Activated CD8-positive, alpha-beta memory T cell treated with anti-CD3 and anti-CD28 coated beads, Interleukin-2, amount 50 U/mL, for 1 hour (primary cell): ENCODE measurements around the gene CLASP1.
"Not testable (repeated sequence)": the region's sequence is repeated elsewhere in the genome, so short reads cannot be mapped to it uniquely, and the experiment has no call there.

Source experiments
- DNase-seq: peaks from one replicate; pipeline ENCODE4 v3.0.0-alpha.2; 2020; ENCODE audit errors: extremely low read depth

The CLASP1 gene

DNA sequence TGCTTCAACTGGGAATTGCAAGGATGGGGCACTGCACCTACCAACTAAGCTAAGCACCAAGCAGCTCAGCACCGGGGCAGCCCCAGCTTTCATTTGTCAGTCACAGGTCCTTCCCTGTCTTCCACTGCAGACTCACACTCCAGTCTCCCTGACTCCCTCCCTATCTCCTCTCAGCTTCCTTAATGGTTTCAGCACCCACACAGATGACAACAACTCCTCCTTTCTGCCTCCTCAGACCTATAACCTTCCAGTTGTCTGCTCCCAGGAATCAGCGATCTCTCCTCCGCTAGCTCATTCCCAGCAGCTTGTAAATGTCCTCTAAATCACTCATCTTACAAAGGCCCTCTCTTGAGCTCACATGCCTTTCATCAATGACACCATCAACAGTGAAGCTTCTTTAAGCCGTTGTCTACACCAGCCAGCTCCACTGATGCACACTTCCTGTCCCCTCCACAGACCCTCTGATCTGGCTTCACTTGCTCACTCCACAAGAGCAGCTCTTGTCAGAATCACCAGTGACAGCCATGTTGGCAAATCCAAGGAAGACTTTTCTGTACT lies 32.1 kb downstream of the CLASP1 start:
- no peak for DNase-seq

GRCh38 chr2:121613774-121614173 lies 35.5 kb downstream of the CLASP1 start:
- DNase-seq: no peak

- no peak for DNase-seq
Observed at GRCh38 chr2:121613152-121613551, 36.1 kb downstream of the CLASP1 start.

DNA sequence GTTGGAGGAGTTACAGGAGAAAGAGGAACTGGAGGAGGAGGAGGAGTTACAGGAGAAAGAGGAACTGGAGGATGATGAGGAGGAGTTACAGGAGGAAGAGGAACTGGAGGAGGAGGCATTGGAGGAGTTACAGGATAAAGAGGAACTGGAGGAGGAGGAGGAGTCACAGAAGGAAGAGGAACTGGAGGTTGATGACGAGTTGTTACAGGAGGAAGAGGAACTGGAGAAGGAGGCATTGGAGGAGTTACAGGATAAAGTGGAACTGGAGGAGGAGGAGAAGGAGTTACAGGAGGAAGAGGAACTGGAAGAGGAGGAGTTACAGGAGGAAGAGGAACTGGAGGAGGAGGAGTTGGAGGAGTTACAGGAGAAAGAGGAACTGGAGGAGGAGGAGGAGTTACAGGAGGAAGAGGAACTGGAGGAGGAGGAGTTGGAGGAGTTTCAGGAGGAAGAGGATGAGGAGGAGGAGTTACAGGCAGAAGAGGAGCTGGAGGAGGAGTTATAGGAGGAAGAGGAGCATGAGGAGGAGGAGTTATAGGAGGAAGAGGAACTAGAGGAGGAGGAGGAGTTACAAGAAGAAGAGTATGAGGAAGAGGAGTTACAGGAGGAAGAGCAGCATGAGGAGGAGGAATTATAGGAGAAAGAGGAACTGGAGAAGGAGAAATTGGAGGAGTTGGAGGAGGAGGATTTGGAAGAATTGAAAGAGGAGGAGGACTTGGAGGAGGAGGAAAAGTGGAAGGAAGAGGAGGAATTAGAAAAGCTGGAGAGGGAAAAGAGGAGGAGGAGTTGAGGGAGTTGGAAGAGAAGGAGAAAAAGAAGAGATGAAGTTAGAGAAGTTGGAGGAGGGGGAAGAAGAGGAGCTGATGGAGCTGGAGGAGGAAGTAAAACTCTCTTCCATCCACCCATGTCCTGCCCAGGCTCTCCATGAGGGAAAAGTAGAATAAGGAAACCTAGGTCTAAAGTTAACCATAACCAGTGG lies 37.2 kb downstream of the CLASP1 start:
- DNase-seq: no peak

GRCh38 chr2:121611048-121611649 lies 38.1 kb downstream of the CLASP1 start:
- not testable (repeated sequence) for DNase-seq

- DNase-seq: not testable (repeated sequence)
Observed at GRCh38 chr2:121610487-121610874, 38.8 kb downstream of the CLASP1 start.

GRCh38 chr2:121608967-121609366 lies 40.3 kb downstream of the CLASP1 start:
- no peak for DNase-seq

DNA sequence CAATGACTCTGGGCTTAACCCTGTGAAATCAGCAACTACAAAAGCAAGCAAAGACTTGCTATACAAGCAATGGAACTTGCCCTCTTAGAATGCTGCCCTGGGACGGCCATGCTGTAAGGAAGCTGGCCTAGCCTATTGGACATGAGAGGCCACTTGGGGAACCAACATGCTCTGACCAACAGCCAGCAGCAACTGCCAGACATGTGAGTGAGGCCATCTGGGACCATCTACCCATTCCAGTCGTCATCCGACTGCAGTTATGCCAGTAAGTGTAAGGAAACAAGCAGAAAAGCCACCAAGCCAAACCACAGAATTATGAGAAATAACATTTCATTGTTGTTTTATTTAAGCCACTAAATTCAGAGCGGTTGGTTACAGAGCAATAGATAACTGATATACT lies 40.9 kb downstream of the CLASP1 start:
- DNase-seq: no peak

- no peak for DNase-seq
Observed at GRCh38 chr2:121605820-121606733, 43.2 kb downstream of the CLASP1 start.

- no peak for DNase-seq
Observed at GRCh38 chr2:121603185-121603584, 46.1 kb downstream of the CLASP1 start.

DNA sequence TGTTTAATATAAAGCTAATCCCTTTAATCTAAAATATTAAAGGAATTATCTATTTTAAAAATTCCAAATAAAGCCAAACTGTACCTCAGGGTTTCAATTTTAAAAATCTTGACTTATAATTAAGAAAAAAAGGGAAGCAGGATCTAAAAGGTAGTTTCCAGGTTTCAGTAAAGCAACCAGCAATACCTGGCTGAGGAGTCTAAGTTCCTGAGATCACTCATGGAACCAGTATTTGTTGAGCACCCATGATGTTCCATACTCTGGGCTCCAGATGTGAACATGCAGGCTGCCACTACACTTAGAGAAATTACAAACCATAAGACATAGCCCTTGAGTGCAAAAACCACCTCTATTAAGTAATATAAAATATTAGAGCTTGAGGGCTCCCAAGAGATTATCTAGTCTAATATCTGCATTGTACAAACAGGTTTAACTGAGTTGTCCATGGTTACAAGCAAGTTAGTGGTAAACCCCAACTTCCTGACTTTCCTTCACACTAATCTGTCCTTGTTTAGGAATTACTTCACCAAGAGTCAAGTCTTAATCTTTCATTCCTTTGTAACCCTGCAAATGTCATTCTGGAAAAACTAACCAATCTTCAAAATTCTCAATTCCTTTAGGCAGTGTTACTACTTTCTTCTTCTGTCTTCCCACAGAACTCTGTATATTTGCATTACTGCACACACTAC lies 49.2 kb downstream of the CLASP1 start:
- DNase-seq: no peak

DNA sequence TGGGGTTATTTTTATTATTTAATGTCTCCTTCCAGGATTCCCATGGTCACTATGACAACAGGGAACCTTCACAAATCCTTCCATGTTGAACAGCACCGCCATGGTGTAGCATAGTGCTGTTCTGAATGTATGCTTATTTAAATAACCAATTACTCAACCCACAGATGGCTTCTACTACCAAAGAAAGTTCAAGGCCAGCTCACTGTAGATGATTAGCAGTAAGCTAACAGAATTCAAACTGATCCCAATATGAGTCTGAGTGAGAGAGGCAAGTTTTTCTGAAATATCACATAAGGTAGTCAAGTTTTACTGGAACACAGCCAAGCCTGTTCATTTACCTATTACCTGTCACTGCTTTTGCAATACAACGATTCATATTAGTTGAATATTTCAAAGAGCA lies 51.2 kb downstream of the CLASP1 start:
- DNase-seq: no peak

- no peak for DNase-seq
Observed at GRCh38 chr2:121596221-121597080, 52.8 kb downstream of the CLASP1 start.

- no peak for DNase-seq
Observed at GRCh38 chr2:121595012-121595891, 54.0 kb downstream of the CLASP1 start.

GRCh38 chr2:121591199-121591598 lies 58.1 kb downstream of the CLASP1 start:
- no peak for DNase-seq

GRCh38 chr2:121588357-121588756 lies 60.9 kb downstream of the CLASP1 start:
- no peak for DNase-seq

DNA sequence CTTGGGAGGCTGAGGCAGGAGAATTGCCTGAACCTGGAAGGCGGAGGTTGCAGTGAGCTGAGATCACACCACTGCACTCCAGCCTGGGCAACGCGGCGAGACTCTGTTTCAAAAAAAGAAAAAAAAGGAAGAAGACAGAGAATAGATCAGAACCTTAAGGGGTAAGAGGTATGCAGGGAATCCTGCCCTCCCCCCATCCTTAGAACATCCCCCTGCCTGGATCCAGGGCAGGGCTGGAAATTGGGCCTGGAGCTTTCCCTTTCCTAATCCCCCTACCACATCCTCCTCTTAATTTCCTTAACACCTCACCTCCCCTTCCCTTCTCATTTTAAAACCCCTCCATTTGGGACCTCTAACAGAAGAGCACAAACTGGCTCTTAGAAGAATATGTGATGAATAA lies 62.1 kb downstream of the CLASP1 start:
- no peak for DNase-seq

GRCh38 chr2:121584741-121585140 lies 64.5 kb downstream of the CLASP1 start:
- DNase-seq: no peak

GRCh38 chr2:121583555-121583954 lies 65.7 kb downstream of the CLASP1 start:
- no peak for DNase-seq
